ENCODE results near the gene FOXD4L6.
"Not testable (repeated sequence)": the region's sequence is repeated elsewhere in the genome, so short reads cannot be mapped to it uniquely, and the experiment has no call there.

FOXD4L6 gene

DNA sequence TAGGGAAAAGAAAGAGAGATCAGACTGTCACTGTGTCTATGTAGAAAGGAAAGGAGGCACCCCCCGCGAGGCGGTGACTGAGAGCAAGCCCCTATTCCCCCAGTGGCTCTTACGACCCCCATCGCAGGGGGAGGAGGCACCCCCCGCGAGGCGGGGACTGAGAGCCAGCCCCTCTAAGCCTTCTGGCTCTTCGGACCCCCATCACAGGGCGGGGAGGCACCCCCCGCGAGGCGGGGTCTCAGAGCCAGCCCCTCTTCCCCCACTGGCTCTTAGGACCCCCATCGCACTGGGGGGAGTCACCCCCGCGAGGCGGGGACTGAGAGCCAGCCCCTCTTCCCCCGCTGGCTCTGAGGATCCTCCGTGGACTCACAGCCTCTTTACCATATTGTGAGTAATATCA lies 23.9 kb downstream of the FOXD4L6 start:
- not testable (repeated sequence) for H3K4me3 ChIP-seq (ENCODE audit: insufficient read depth, low read depth, low read length, poor library complexity, severe bottlenecking); H3K4me1 ChIP-seq (ENCODE audit: control insufficient read depth, insufficient read depth, low read length, poor library complexity, severe bottlenecking); H3K9me3 ChIP-seq (ENCODE audit: control insufficient read depth, low read length); H3K27ac ChIP-seq (ENCODE audit: insufficient read depth, low read length, poor library complexity, severe bottlenecking); H3K36me3 ChIP-seq (ENCODE audit: control insufficient read depth, insufficient read depth, low read length); H3K27me3 ChIP-seq (replicated peaks; ENCODE audit: control insufficient read depth, insufficient read depth, low read length, poor library complexity, severe bottlenecking); DNase-seq

DNA sequence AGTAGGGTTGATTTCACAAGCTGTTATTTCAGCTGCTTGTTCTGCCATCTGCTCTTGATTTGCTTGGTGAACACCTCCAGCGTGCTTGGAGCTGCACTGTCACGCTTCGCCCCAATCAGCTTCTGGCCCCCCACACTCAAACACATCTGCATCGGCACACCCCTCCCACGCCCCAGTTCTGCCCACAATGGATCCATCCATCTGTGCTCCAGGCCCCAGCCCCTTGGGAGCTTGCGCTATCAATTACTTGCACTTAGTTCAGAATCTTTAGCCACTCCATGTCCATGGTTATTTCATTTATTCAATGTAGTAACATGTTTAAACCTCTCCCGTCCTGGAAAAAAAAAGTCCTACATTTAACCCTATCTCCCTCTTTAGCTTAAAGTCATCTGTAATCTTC lies 28.0 kb downstream of the FOXD4L6 start:
- not testable (repeated sequence) for H3K9me3 ChIP-seq (ENCODE audit: control insufficient read depth, low read length); DNase-seq; H3K27me3 ChIP-seq (replicated peaks; ENCODE audit: control insufficient read depth, insufficient read depth, low read length, poor library complexity, severe bottlenecking); H3K36me3 ChIP-seq (ENCODE audit: control insufficient read depth, insufficient read depth, low read length); H3K4me3 ChIP-seq (ENCODE audit: insufficient read depth, low read depth, low read length, poor library complexity, severe bottlenecking); H3K4me1 ChIP-seq (ENCODE audit: control insufficient read depth, insufficient read depth, low read length, poor library complexity, severe bottlenecking); H3K27ac ChIP-seq (ENCODE audit: insufficient read depth, low read length, poor library complexity, severe bottlenecking)

DNA sequence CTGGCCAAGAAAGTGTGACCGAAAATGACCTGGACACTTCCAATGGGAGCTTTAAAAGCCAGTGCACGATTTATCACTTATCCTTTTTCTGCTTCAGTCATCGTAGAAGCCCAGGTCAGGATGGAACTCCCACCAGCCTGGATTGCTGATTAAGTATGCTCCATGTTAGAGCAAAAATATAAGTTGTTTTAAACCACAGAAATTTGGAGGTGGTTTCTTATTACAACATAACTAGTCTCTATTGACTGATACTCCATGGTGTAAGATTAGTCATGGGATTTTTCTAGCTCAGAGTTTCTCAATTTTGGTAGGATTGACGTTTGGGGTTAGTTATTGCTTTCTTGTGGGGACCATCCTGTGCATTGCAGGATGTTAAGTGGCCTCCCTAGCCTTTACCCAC lies 29.7 kb downstream of the FOXD4L6 start:
- DNase-seq; H3K36me3 ChIP-seq (ENCODE audit: control insufficient read depth, insufficient read depth, low read length); H3K4me1 ChIP-seq (ENCODE audit: control insufficient read depth, insufficient read depth, low read length, poor library complexity, severe bottlenecking); H3K27ac ChIP-seq (ENCODE audit: insufficient read depth, low read length, poor library complexity, severe bottlenecking); H3K4me3 ChIP-seq (ENCODE audit: insufficient read depth, low read depth, low read length, poor library complexity, severe bottlenecking); H3K27me3 ChIP-seq (replicated peaks; ENCODE audit: control insufficient read depth, insufficient read depth, low read length, poor library complexity, severe bottlenecking); H3K9me3 ChIP-seq (ENCODE audit: control insufficient read depth, low read length): not testable (repeated sequence)

DNA sequence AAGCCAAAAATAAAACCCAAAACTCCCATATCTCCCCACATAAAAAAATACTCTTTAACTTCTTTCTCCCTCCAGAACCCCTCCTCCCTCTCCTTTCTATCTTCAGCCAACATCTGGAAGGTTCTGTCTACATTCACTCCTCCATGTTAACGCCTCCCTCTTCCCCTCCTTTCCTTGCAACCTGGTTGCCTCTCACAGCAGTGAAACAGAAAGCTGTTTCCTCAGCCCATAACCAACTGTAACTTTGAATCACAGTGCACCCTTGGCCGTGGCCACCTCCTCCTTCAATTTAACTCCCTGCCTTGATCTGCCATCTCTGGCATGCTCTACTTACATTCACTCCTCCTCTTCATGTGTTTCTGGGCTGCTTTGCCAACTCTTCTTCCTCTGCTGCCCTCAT lies 33.4 kb downstream of the FOXD4L6 start:
- H3K4me1 ChIP-seq (ENCODE audit: control insufficient read depth, insufficient read depth, low read length, poor library complexity, severe bottlenecking); H3K36me3 ChIP-seq (ENCODE audit: control insufficient read depth, insufficient read depth, low read length); H3K27ac ChIP-seq (ENCODE audit: insufficient read depth, low read length, poor library complexity, severe bottlenecking); H3K9me3 ChIP-seq (ENCODE audit: control insufficient read depth, low read length); H3K4me3 ChIP-seq (ENCODE audit: insufficient read depth, low read depth, low read length, poor library complexity, severe bottlenecking); H3K27me3 ChIP-seq (replicated peaks; ENCODE audit: control insufficient read depth, insufficient read depth, low read length, poor library complexity, severe bottlenecking); DNase-seq: not testable (repeated sequence)

DNA sequence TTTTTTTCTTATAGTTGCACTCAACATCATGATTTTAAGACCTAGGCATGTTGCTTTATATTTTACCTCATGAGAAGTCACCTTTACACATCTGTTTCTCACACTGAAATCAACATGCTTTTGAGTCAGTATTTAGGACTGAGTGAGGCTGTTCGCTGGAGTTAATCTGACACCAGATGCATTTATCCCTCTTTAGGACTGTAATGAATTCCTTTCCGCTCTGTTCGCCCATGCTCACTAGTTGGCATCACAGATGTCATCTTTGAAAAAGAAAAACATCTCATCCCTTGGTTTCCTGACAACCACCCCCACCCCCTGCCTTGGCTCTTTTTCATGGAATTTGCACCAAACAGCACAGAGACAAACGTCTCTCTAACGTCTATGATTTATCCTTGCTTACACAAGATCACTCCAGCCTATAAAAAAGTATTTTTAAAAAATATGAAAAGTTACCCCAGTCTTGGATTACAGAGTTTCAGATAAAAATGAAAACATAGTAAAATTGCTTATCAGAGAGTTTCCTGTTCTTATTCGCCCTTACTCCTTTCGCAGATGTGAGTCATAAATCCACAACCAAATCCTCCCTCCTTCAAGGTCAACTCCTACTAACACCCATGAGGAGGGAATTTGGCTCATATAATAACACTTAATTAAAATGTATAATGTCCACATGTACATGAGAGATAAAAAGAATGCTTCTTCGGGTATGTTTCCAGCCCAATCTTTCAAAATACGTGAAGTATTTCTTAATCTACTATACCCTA lies 34.3 kb downstream of the FOXD4L6 start:
- H3K4me1 ChIP-seq (ENCODE audit: control insufficient read depth, insufficient read depth, low read length, poor library complexity, severe bottlenecking); H3K4me3 ChIP-seq (ENCODE audit: insufficient read depth, low read depth, low read length, poor library complexity, severe bottlenecking); H3K36me3 ChIP-seq (ENCODE audit: control insufficient read depth, insufficient read depth, low read length); H3K27me3 ChIP-seq (replicated peaks; ENCODE audit: control insufficient read depth, insufficient read depth, low read length, poor library complexity, severe bottlenecking); H3K27ac ChIP-seq (ENCODE audit: insufficient read depth, low read length, poor library complexity, severe bottlenecking); H3K9me3 ChIP-seq (ENCODE audit: control insufficient read depth, low read length); DNase-seq: not testable (repeated sequence)

DNA sequence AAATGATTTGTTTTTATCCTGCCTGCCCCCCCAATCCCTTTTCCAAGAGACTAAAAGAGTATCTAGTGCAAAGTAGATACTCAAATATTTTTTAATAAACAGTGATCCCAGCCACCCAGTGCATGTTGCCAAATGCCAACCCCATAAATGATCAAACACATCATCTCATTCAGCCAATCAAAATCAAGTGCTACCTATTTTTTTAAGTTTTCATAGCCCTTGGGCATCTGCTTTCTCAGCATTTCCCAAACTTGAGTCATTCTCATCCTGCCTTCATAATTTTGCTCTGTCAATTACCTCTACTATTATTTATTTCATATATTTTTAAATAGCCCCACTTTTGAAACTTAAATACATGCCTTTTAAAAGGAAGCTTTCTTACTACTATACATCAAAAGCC lies 37.6 kb downstream of the FOXD4L6 start:
- H3K9me3 ChIP-seq (ENCODE audit: control insufficient read depth, low read length); H3K27ac ChIP-seq (ENCODE audit: insufficient read depth, low read length, poor library complexity, severe bottlenecking); H3K27me3 ChIP-seq (replicated peaks; ENCODE audit: control insufficient read depth, insufficient read depth, low read length, poor library complexity, severe bottlenecking); H3K36me3 ChIP-seq (ENCODE audit: control insufficient read depth, insufficient read depth, low read length); H3K4me3 ChIP-seq (ENCODE audit: insufficient read depth, low read depth, low read length, poor library complexity, severe bottlenecking); H3K4me1 ChIP-seq (ENCODE audit: control insufficient read depth, insufficient read depth, low read length, poor library complexity, severe bottlenecking); DNase-seq: not testable (repeated sequence)

DNA sequence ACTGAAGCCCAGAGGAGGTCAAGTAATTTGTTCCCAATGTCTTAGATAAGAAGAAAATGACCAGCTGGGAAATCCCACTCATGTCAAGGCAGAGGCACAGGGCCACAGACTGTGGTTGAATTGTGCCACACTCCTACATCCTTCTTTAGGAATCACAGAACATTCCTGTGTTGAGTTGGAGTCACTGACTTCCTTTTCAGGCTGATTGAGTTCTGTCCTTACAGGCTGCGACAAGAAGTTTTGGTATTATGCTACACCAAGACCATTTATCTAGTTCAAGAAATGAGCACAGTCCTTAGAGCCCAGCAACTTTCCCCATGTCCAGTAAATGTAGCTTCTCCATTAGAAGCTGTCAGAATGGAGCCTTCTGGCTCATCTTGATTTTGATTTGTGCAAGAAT lies 38.1 kb downstream of the FOXD4L6 start:
- not testable (repeated sequence) for H3K4me3 ChIP-seq (ENCODE audit: insufficient read depth, low read depth, low read length, poor library complexity, severe bottlenecking); H3K27me3 ChIP-seq (replicated peaks; ENCODE audit: control insufficient read depth, insufficient read depth, low read length, poor library complexity, severe bottlenecking); H3K9me3 ChIP-seq (ENCODE audit: control insufficient read depth, low read length); H3K4me1 ChIP-seq (ENCODE audit: control insufficient read depth, insufficient read depth, low read length, poor library complexity, severe bottlenecking); DNase-seq; H3K36me3 ChIP-seq (ENCODE audit: control insufficient read depth, insufficient read depth, low read length); H3K27ac ChIP-seq (ENCODE audit: insufficient read depth, low read length, poor library complexity, severe bottlenecking)

DNA sequence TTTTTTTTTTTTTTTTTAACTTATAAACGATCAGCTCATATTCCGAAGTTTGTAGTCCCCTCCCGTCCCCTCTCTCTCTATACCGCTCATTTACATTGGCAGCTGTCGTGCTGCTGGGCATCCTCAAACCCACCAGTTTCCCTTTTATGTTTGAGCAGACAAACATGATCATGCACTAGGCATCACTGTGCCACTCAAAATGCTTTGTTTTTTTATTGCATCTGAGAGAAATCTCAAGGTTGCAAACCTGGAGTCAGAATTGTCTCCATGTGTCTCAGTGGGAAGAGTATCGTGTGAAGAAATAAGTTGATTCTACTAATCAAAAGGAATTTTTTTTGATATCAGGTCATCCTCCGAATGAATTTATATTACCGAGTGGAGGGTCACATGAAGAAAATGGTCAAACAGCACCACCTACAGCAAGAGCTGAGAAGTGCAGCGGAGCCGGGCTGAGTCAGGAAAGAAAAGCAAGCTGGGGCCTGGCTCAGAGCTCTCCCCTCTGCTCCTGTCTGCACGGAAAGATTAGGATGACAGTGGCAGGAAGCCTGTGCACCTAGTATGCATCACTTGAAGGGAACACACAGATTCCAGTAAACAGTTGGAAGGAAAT lies 39.9 kb downstream of the FOXD4L6 start:
- not testable (repeated sequence) for H3K9me3 ChIP-seq (ENCODE audit: control insufficient read depth, low read length); H3K4me3 ChIP-seq (ENCODE audit: insufficient read depth, low read depth, low read length, poor library complexity, severe bottlenecking); H3K27ac ChIP-seq (ENCODE audit: insufficient read depth, low read length, poor library complexity, severe bottlenecking); H3K36me3 ChIP-seq (ENCODE audit: control insufficient read depth, insufficient read depth, low read length); H3K27me3 ChIP-seq (replicated peaks; ENCODE audit: control insufficient read depth, insufficient read depth, low read length, poor library complexity, severe bottlenecking); H3K4me1 ChIP-seq (ENCODE audit: control insufficient read depth, insufficient read depth, low read length, poor library complexity, severe bottlenecking); DNase-seq

DNA sequence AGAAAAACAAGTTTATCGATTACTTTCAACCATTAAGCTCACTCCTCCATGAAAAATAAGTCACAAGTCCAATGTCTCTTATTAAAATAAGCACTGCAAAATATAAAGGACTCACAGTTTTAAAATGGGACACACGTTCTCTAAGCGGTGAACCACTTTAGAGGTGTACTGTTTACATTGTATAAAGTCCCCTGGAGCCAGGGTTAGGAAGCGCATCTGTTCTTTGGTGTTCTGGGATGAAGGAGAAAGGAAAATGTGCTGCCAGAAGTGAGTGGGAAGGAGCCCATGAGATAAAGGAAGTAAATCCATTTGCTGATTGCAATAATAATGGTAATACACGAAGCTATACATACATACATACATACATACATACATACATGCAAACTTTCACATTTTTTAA lies 40.6 kb downstream of the FOXD4L6 start:
- H3K27ac ChIP-seq (ENCODE audit: insufficient read depth, low read length, poor library complexity, severe bottlenecking); DNase-seq; H3K36me3 ChIP-seq (ENCODE audit: control insufficient read depth, insufficient read depth, low read length); H3K4me3 ChIP-seq (ENCODE audit: insufficient read depth, low read depth, low read length, poor library complexity, severe bottlenecking); H3K4me1 ChIP-seq (ENCODE audit: control insufficient read depth, insufficient read depth, low read length, poor library complexity, severe bottlenecking); H3K27me3 ChIP-seq (replicated peaks; ENCODE audit: control insufficient read depth, insufficient read depth, low read length, poor library complexity, severe bottlenecking); H3K9me3 ChIP-seq (ENCODE audit: control insufficient read depth, low read length): not testable (repeated sequence)

DNA sequence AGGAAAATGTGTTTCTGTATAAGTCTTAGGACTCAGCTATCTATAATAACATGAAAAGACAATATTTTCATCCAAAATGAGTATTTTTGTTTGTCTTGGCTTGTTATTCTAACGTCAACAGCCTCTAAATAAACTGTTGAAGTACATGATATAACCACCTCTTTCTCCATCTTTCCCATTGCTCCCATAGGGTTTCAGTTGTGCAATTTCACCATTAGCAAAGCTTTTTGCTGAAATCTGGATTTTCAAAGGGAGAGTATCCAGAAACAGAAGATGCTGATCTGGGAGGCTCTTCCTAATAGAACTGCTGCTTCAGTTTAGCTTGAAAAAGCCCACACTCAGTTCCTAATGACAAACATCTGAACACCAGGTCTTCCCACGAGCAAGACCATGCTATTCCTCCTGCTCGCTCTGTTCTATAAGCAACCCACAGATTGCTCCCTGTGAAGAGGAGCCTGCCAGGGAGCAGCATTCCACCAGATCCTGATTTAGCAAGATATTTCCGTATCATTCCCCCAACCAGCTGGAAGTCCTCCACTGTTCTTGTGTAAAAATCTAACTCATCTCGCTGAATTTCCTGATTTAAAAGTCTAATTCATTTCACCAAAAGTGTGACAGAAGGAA lies 41.2 kb downstream of the FOXD4L6 start:
- not testable (repeated sequence) for H3K9me3 ChIP-seq (ENCODE audit: control insufficient read depth, low read length); DNase-seq; H3K4me1 ChIP-seq (ENCODE audit: control insufficient read depth, insufficient read depth, low read length, poor library complexity, severe bottlenecking); H3K27me3 ChIP-seq (replicated peaks; ENCODE audit: control insufficient read depth, insufficient read depth, low read length, poor library complexity, severe bottlenecking); H3K36me3 ChIP-seq (ENCODE audit: control insufficient read depth, insufficient read depth, low read length); H3K27ac ChIP-seq (ENCODE audit: insufficient read depth, low read length, poor library complexity, severe bottlenecking); H3K4me3 ChIP-seq (ENCODE audit: insufficient read depth, low read depth, low read length, poor library complexity, severe bottlenecking)
